ENCODE data around the gene ST3GAL5.
"Not testable (repeated sequence)": the region's sequence is repeated elsewhere in the genome, so short reads cannot be mapped to it uniquely, and the experiment has no call there.

Gene ST3GAL5

GRCh38 chr2:85838641-85839040, 50.1 kb downstream of the ST3GAL5 start:
- Histone ChIP-seq H3K4me1 (ENCODE audit: insufficient read depth, low read length) (no peaks in the 10 kb centered on the region), H3K9ac (ENCODE audit: low read length) (no peak overlapping the region), H3K27me3 (ENCODE audit: control insufficient read depth in 1 of 2, insufficient read depth in 2 of 2, low read length in 2 of 2) (no peaks in the 10 kb centered on the region), H3K9me3 (ENCODE audit: low read length) (no peaks in the 10 kb centered on the region), H3K27ac (ENCODE audit: low read depth, low read length) (no peak overlapping the region), H3K4me3 (ENCODE audit: low read depth in 1 of 2, low read length in 2 of 2) (no peak overlapping the region), H3K36me3 (ENCODE audit: insufficient read depth, low read length) (no peaks in the 10 kb centered on the region)

DNA sequence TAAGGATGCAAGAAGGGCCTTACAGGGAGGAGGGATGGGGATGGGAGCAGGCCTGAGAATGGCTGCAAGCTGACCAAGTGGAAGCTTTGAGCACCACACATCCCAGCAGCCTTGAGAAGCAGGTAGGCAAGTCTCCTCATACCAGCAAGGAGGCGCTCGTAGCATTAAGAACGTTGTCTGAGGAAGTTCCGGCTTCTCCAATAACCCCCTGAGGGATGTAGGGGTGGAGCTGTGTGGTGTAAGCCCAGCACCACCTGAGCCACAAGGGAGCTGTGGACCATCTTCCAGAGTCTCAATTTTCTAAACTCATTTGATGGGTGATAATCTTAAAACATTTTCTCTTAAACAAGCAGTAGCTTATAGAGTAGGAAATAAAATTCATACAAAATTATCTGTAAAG, 50.6 kb downstream of the ST3GAL5 start:
- H3K27ac ChIP-seq (ENCODE audit: low read depth, low read length) = no peak overlapping the region
- no peaks in the 10 kb centered on the region for H3K36me3 ChIP-seq (ENCODE audit: insufficient read depth, low read length)
- no peaks in the 10 kb centered on the region for H3K9me3 ChIP-seq (ENCODE audit: low read length)

DNA sequence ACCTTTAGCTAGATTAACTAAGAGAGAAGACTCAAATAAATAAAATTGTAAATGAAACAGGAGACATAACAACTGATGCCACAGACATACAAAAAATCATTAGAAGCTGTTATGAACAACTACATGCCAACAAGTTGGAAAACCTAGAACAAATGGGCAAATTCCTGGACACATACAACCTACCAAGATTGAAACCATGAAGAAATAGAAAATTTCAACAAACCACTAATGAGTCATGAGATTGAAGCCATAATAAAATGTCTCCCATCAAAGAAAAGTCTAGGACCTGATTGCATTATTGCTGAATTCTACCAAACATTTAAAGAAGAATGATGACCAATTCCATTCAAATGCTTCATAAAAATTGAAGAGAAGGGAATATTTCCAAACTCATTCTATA, 54.3 kb downstream of the ST3GAL5 start:
- no peak overlapping the region for H3K9ac ChIP-seq (ENCODE audit: low read length)
- no peak overlapping the region for H3K4me3 ChIP-seq (ENCODE audit: low read depth in 1 of 2, low read length in 2 of 2)
- H3K4me1 ChIP-seq (ENCODE audit: insufficient read depth, low read length) = no peaks in the 10 kb centered on the region
- no peaks in the 10 kb centered on the region for H3K36me3 ChIP-seq (ENCODE audit: insufficient read depth, low read length)
- H3K9me3 ChIP-seq (ENCODE audit: low read length) = no peaks in the 10 kb centered on the region
- H3K27me3 ChIP-seq (ENCODE audit: control insufficient read depth in 1 of 2, insufficient read depth in 2 of 2, low read length in 2 of 2) = no peaks in the 10 kb centered on the region
- no peak overlapping the region for H3K27ac ChIP-seq (ENCODE audit: low read depth, low read length)

More for the DNA sequence above, 50.6 kb downstream of the ST3GAL5 start:
- Histone ChIP-seq H3K4me3 (ENCODE audit: low read depth in 1 of 2, low read length in 2 of 2) (no peak overlapping the region), H3K27me3 (ENCODE audit: control insufficient read depth in 1 of 2, insufficient read depth in 2 of 2, low read length in 2 of 2) (no peaks in the 10 kb centered on the region), H3K9ac (ENCODE audit: low read length) (no peak overlapping the region), H3K4me1 (ENCODE audit: insufficient read depth, low read length) (no peaks in the 10 kb centered on the region)

- H3K27me3 ChIP-seq (ENCODE audit: control insufficient read depth in 1 of 2, insufficient read depth in 2 of 2, low read length in 2 of 2) = no peaks in the 10 kb centered on the region
- peaks cover 4% of the 10 kb centered on the region for H3K4me1 ChIP-seq (ENCODE audit: insufficient read depth, low read length)
- no peak overlapping the region for H3K4me3 ChIP-seq (ENCODE audit: low read depth in 1 of 2, low read length in 2 of 2)
- no peak overlapping the region for H3K27ac ChIP-seq (ENCODE audit: low read depth, low read length)
- H3K9ac ChIP-seq (ENCODE audit: low read length) = no peak overlapping the region
- H3K9me3 ChIP-seq (ENCODE audit: low read length) = no peaks in the 10 kb centered on the region
- H3K36me3 ChIP-seq (ENCODE audit: insufficient read depth, low read length) = no peaks in the 10 kb centered on the region
These were observed 57.1 kb downstream of the ST3GAL5 start for GRCh38 chr2:85831735-85832134.

GRCh38 chr2:85830645-85831044, 58.1 kb downstream of the ST3GAL5 start:
- Histone ChIP-seq H3K4me1 (ENCODE audit: insufficient read depth, low read length) (peaks cover 4% of the 10 kb centered on the region), H3K9me3 (ENCODE audit: low read length) (no peaks in the 10 kb centered on the region), H3K36me3 (ENCODE audit: insufficient read depth, low read length) (no peaks in the 10 kb centered on the region), H3K27ac (ENCODE audit: low read depth, low read length) (no peak overlapping the region), H3K9ac (ENCODE audit: low read length) (no peak overlapping the region), H3K4me3 (ENCODE audit: low read depth in 1 of 2, low read length in 2 of 2) (no peak overlapping the region), H3K27me3 (ENCODE audit: control insufficient read depth in 1 of 2, insufficient read depth in 2 of 2, low read length in 2 of 2) (no peaks in the 10 kb centered on the region)

- not testable (repeated sequence) for H3K4me3 ChIP-seq (ENCODE audit: low read depth in 1 of 2, low read length in 2 of 2); H3K27ac ChIP-seq (ENCODE audit: low read depth, low read length); H3K36me3 ChIP-seq (ENCODE audit: insufficient read depth, low read length); H3K27me3 ChIP-seq (ENCODE audit: control insufficient read depth in 1 of 2, insufficient read depth in 2 of 2, low read length in 2 of 2); H3K9me3 ChIP-seq (ENCODE audit: low read length); H3K9ac ChIP-seq (ENCODE audit: low read length); H3K4me1 ChIP-seq (ENCODE audit: insufficient read depth, low read length)
These were observed 59.4 kb downstream of the ST3GAL5 start for GRCh38 chr2:85829394-85829793.

DNA sequence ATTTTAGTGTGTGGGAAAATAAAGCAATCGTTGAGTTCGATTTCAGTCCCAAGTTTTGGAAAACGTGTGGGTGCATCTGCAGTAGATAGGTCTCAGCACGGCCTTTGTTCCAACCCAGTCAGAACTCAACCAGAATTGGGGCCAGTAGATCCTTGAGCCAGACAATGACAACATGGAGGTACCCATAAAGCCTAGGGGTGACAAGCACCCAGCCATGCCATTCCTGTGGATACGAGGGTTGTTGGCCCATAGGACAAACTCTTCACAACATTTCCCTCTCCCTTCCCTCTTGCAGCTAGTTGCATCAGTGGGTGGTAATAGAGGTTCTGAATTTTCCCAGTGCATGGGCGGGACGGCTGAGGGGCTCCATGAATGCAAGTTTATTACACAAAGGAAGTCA, 60.1 kb downstream of the ST3GAL5 start:
- Histone ChIP-seq H3K36me3 (ENCODE audit: insufficient read depth, low read length) (no peaks in the 10 kb centered on the region), H3K9me3 (ENCODE audit: low read length) (no peaks in the 10 kb centered on the region), H3K9ac (ENCODE audit: low read length) (no peak overlapping the region), H3K27ac (ENCODE audit: low read depth, low read length) (no peak overlapping the region), H3K4me1 (ENCODE audit: insufficient read depth, low read length) (peaks cover 4% of the 10 kb centered on the region), H3K4me3 (ENCODE audit: low read depth in 1 of 2, low read length in 2 of 2) (no peak overlapping the region), H3K27me3 (ENCODE audit: control insufficient read depth in 1 of 2, insufficient read depth in 2 of 2, low read length in 2 of 2) (no peaks in the 10 kb centered on the region)

DNA sequence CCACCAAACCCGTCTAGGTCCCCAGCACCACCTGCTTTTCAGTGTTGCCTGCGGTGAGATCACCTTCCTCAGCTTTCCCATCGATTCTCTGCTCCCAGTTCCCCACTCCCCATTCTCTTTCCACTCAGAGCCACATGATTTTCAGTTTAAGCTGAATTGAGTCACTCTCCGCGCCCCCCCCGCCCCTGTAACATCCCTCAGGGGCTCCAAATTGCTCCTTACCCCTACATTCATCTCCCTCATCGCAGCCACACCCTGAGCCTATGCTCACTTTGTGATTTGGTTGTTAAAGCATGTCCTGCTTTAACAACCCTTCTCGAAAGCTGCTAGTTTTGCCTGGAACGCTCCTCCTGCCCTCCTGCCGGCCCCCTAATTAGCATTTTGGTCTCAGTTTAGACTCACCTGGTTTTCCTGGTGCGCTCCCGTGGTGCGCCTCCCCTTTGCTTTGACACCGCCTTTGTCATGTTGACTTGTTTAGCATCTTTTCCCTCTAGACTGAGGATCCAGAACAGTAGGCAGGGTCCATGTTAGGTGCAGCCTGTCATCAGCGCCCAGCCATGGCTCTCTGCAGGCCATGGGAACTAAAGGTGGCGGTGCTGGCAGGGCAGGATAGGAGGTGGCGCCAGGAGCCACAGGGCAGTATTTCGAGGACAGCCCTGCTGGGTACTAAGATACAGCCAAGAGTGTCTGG, 60.8 kb downstream of the ST3GAL5 start:
- Histone ChIP-seq H3K4me3 (ENCODE audit: low read depth in 1 of 2, low read length in 2 of 2) (peak overlapping the region; percentile 15 to 45), H3K9me3 (ENCODE audit: low read length) (no peaks in the 10 kb centered on the region), H3K27ac (ENCODE audit: low read depth, low read length) (no peak overlapping the region), H3K36me3 (ENCODE audit: insufficient read depth, low read length) (no peaks in the 10 kb centered on the region), H3K4me1 (ENCODE audit: insufficient read depth, low read length) (peaks cover 4% of the 10 kb centered on the region), H3K9ac (ENCODE audit: low read length) (no peak overlapping the region), H3K27me3 (ENCODE audit: control insufficient read depth in 1 of 2, insufficient read depth in 2 of 2, low read length in 2 of 2) (no peaks in the 10 kb centered on the region)

GRCh38 chr2:85826990-85827878, 61.6 kb downstream of the ST3GAL5 start:
- Histone ChIP-seq H3K9ac (ENCODE audit: low read length) (no peak overlapping the region), H3K4me3 (ENCODE audit: low read depth in 1 of 2, low read length in 2 of 2) (peak overlapping the region; percentile 15 to 45), H3K9me3 (ENCODE audit: low read length) (no peaks in the 10 kb centered on the region), H3K27ac (ENCODE audit: low read depth, low read length) (no peak overlapping the region), H3K36me3 (ENCODE audit: insufficient read depth, low read length) (no peaks in the 10 kb centered on the region), H3K27me3 (ENCODE audit: control insufficient read depth in 1 of 2, insufficient read depth in 2 of 2, low read length in 2 of 2) (no peaks in the 10 kb centered on the region), H3K4me1 (ENCODE audit: insufficient read depth, low read length) (peaks cover 4% of the 10 kb centered on the region)

GRCh38 chr2:85823951-85824350, 64.8 kb downstream of the ST3GAL5 start:
- H3K4me3 ChIP-seq (ENCODE audit: low read depth in 1 of 2, low read length in 2 of 2) = no peak overlapping the region
- H3K4me1 ChIP-seq (ENCODE audit: insufficient read depth, low read length) = peaks cover 4% of the 10 kb centered on the region
- no peak overlapping the region for H3K9ac ChIP-seq (ENCODE audit: low read length)
- H3K27me3 ChIP-seq (ENCODE audit: control insufficient read depth in 1 of 2, insufficient read depth in 2 of 2, low read length in 2 of 2) = no peaks in the 10 kb centered on the region
- no peak overlapping the region for H3K27ac ChIP-seq (ENCODE audit: low read depth, low read length)
- no peaks in the 10 kb centered on the region for H3K9me3 ChIP-seq (ENCODE audit: low read length)
- no peaks in the 10 kb centered on the region for H3K36me3 ChIP-seq (ENCODE audit: insufficient read depth, low read length)

DNA sequence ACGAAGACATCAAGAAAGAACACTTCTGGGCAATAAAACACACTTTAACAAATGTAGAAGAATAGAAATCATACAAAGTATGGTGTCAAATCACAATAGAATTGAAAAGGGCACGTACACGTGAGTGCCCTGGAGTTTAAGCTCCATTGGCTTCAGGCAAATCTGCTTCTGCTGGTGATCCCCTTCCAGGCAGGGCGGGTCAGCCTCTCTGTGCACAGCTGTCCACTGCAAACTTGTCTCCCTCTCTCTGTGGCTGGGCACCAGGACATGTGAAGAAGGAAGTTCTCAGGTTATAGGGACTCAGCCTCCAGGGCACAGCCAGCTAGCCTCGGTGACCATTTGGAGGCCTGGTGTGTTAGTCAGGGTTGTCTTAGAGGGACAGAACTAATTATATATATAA, 66.0 kb downstream of the ST3GAL5 start:
- Histone ChIP-seq H3K9me3 (ENCODE audit: low read length) (no peaks in the 10 kb centered on the region), H3K9ac (ENCODE audit: low read length) (no peak overlapping the region), H3K27me3 (ENCODE audit: control insufficient read depth in 1 of 2, insufficient read depth in 2 of 2, low read length in 2 of 2) (no peaks in the 10 kb centered on the region), H3K4me1 (ENCODE audit: insufficient read depth, low read length) (peaks cover 4% of the 10 kb centered on the region), H3K27ac (ENCODE audit: low read depth, low read length) (no peak overlapping the region), H3K36me3 (ENCODE audit: insufficient read depth, low read length) (no peaks in the 10 kb centered on the region), H3K4me3 (ENCODE audit: low read depth in 1 of 2, low read length in 2 of 2) (no peak overlapping the region)
